ENCODE results near the gene PALD1.

The PALD1 gene

GRCh38 chr10:70593513-70593890, 114.9 kb downstream of the PALD1 start:
- no peak for TF ChIP-seq CTCF (IDR thresholded peaks at IDR 0.05; ENCODE audit: low read depth, low read length, missing control alignments)
- in situ Hi-C loops (cut with HindIII; ENCODE audit: low sequenced_read_pairs): no loop called here
- DNase-seq (ENCODE audit: low read depth): no peak
- no peak overlapping the region for H3K4me3 ChIP-seq (ENCODE audit: low read depth, low read length)

- no peak for DNase-seq (ENCODE audit: low read depth)
- no peak overlapping the region for H3K4me3 ChIP-seq (ENCODE audit: low read depth, low read length)
- no peak for TF ChIP-seq CTCF (IDR thresholded peaks at IDR 0.05; ENCODE audit: low read depth, low read length, missing control alignments)
- in situ Hi-C loops (cut with HindIII; ENCODE audit: low sequenced_read_pairs): no loop called here
Observed at GRCh38 chr10:70594161-70594560, 115.6 kb downstream of the PALD1 start.

- in situ Hi-C loops (cut with HindIII; ENCODE audit: low sequenced_read_pairs): no loop called here
- H3K4me3 ChIP-seq (ENCODE audit: low read depth, low read length): no peak overlapping the region
- no peak for TF ChIP-seq CTCF (IDR thresholded peaks at IDR 0.05; ENCODE audit: low read depth, low read length, missing control alignments)
- DNase-seq (ENCODE audit: low read depth): no peak
Observed at GRCh38 chr10:70595566-70596016, 117.0 kb downstream of the PALD1 start.

GRCh38 chr10:70596110-70596798, 117.7 kb downstream of the PALD1 start:
- no peak overlapping the region for H3K4me3 ChIP-seq (ENCODE audit: low read depth, low read length)
- DNase-seq (ENCODE audit: low read depth): no peak
- no peak for TF ChIP-seq CTCF (IDR thresholded peaks at IDR 0.05; ENCODE audit: low read depth, low read length, missing control alignments)
- in situ Hi-C loops (cut with HindIII; ENCODE audit: low sequenced_read_pairs): no loop called here

- H3K4me3 ChIP-seq (ENCODE audit: low read depth, low read length): no peak overlapping the region
- DNase-seq (ENCODE audit: low read depth): no peak
- in situ Hi-C loops (cut with HindIII; ENCODE audit: low sequenced_read_pairs): no loop called here
- no peak for TF ChIP-seq CTCF (IDR thresholded peaks at IDR 0.05; ENCODE audit: low read depth, low read length, missing control alignments)
Observed at GRCh38 chr10:70596860-70597809, 118.6 kb downstream of the PALD1 start.

- H3K4me3 ChIP-seq (ENCODE audit: low read depth, low read length): no peak overlapping the region
- no peak for TF ChIP-seq CTCF (IDR thresholded peaks at IDR 0.05; ENCODE audit: low read depth, low read length, missing control alignments)
- in situ Hi-C loops (cut with HindIII; ENCODE audit: low sequenced_read_pairs): no loop called here
- no peak for DNase-seq (ENCODE audit: low read depth)
Observed at GRCh38 chr10:70597856-70598815, 119.6 kb downstream of the PALD1 start.

Measured in astrocyte of the cerebellum (primary cell).